ENCODE measurements around the gene CTSC. TPM values are rescaled to one million over a fixed set of nuclear protein-coding genes. Genes with fewer than 3 reads are reported as not detected.

Gene CTSC
- total and polyA plus RNA-seq, 12 donors, result 6.3 to 161 (median 15.1) TPM

- peaks cover 0 to 19% (median 0%) of the 10 kb centered on the region in 9 donors for H3K4me1 ChIP-seq
- ATAC-seq (no peak), DNase-seq (no peak)
- no peaks in the 10 kb centered on the region for H3K9me3 ChIP-seq
- H3K27me3 ChIP-seq, result no peaks in the 10 kb centered on the region
- 95 to 100% methylated on average over 1 of the region's 1 CpG for WGBS, 2 donors
- H3K4me3 ChIP-seq, result no peak overlapping the region
- intact Hi-C loops (cut with DNase I), result no loop called here
- TF ChIP-seq, protein P1, sequence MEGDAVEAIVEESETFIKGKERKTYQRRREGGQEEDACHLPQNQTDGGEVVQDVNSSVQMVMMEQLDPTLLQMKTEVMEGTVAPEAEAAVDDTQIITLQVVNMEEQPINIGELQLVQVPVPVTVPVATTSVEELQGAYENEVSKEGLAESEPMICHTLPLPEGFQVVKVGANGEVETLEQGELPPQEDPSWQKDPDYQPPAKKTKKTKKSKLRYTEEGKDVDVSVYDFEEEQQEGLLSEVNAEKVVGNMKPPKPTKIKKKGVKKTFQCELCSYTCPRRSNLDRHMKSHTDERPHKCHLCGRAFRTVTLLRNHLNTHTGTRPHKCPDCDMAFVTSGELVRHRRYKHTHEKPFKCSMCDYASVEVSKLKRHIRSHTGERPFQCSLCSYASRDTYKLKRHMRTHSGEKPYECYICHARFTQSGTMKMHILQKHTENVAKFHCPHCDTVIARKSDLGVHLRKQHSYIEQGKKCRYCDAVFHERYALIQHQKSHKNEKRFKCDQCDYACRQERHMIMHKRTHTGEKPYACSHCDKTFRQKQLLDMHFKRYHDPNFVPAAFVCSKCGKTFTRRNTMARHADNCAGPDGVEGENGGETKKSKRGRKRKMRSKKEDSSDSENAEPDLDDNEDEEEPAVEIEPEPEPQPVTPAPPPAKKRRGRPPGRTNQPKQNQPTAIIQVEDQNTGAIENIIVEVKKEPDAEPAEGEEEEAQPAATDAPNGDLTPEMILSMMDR (IDR thresholded peaks at IDR 0.05), result no peak
- no peak overlapping the region for H3K27ac ChIP-seq
- H3K36me3 ChIP-seq, result no peaks in the 10 kb centered on the region
Measured at GRCh38 chr11:88345949-88346348, 8.4 kb upstream of the CTSC start.

DNA sequence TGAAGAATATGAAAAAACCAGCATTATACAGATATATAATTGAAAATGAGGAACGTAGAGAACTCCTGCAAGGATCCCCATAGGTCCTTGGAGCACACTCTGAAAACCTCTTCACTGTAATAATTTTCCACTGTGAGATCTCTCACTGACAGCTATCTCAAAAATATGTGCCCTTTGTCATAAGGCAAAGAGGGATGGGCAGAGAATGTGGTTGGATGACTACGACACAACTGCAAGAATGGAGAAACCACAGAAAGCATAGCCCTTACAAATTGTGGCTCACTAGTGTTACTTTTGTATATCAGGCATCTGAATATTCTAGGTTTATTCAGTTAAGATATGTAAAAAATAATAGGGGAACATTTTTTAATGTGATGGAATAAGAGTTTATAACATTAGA is 7.9 kb upstream of the CTSC start:
- TF ChIP-seq, protein P1 (IDR thresholded peaks at IDR 0.05), result no peak

GRCh38 chr11:88344869-88345268 is 7.3 kb upstream of the CTSC start:
- Histone ChIP-seq H3K27me3 (no peaks in the 10 kb centered on the region), H3K4me3 (no peak overlapping the region), H3K27ac (no peak overlapping the region), H3K9me3 (no peaks in the 10 kb centered on the region), H3K36me3 (no peaks in the 10 kb centered on the region), H3K4me1 (peaks cover 0 to 26% (median 0%) of the 10 kb centered on the region in 9 donors)
- TF ChIP-seq, protein P1 (IDR thresholded peaks at IDR 0.05), result no peak
- 88 to 89% methylated on average over 2 of the region's 2 CpGs for WGBS, 2 donors
- intact Hi-C loops (cut with DNase I), result no loop called here
- ATAC-seq (no peak), DNase-seq (no peak)

More for the DNA sequence above, 7.9 kb upstream of the CTSC start:
- DNase-seq (no peak), ATAC-seq (no peak)
- Histone ChIP-seq H3K27ac (no peak overlapping the region), H3K36me3 (no peaks in the 10 kb centered on the region), H3K4me3 (no peak overlapping the region), H3K27me3 (no peaks in the 10 kb centered on the region), H3K4me1 (peaks cover 0 to 20% (median 0%) of the 10 kb centered on the region in 9 donors), H3K9me3 (no peaks in the 10 kb centered on the region)
- intact Hi-C loops (cut with DNase I), result no loop called here
- WGBS, 2 donors, result 90 to 91% methylated on average over 2 of the region's 2 CpGs

GRCh38 chr11:88341522-88342251 is 4.2 kb upstream of the CTSC start:
- DNase-seq, result no peak
- H3K27ac ChIP-seq, result no peak overlapping the region
- peaks cover 0 to 39% (median 5%) of the 10 kb centered on the region in 9 donors for H3K4me1 ChIP-seq
- no peaks in the 10 kb centered on the region for H3K36me3 ChIP-seq
- 80 to 82% methylated on average over 4 of the region's 4 CpGs for WGBS, 2 donors
- intact Hi-C loops (cut with DNase I), result no loop called here
- TF ChIP-seq, protein P1 (IDR thresholded peaks at IDR 0.05), result no peak
- no peaks in the 10 kb centered on the region for H3K9me3 ChIP-seq
- H3K27me3 ChIP-seq, result no peaks in the 10 kb centered on the region
- ATAC-seq, result no peak
- no peak overlapping the region for H3K4me3 ChIP-seq

Data from heart right ventricle (tissue), 16 donors.